SK-N-SH treated with all-trans-retinoic acid at 6 μM for 48 hours (cell line): ENCODE data around the gene PRAMEF8.
"Not testable (repeated sequence)": the region's sequence is repeated elsewhere in the genome, so short reads cannot be mapped to it uniquely, and the experiment has no call there.

Source experiments
- ARNTL ChIP-seq: fragments of 450-650 bp; formaldehyde crosslinking; IDR thresholded peaks from 2 replicates; pipeline ENCODE4 v1.5.0; 2020; ENCODE audit warnings: low read depth, mild to moderate bottlenecking, moderate library complexity, borderline replicate concordance
- GLIS3 ChIP-seq: fragments of 250-450 bp; sonication (Bioruptor Pico); IDR thresholded peaks from 2 replicates; pipeline ENCODE4 v1.5.0; 2020; ENCODE audit warnings: mild to moderate bottlenecking, moderate library complexity
- ZFP30 ChIP-seq: fragments of 450-650 bp; formaldehyde crosslinking; IDR thresholded peaks from 2 replicates; pipeline ENCODE4 v1.5.0; 2022; ENCODE audit warnings: mild to moderate bottlenecking, moderate library complexity
- ZNF565 ChIP-seq: fragments of 450-650 bp; formaldehyde crosslinking; conservative IDR thresholded peaks from 2 replicates; pipeline ENCODE4 v1.5.0; 2020; ENCODE audit warnings: low read depth, mild to moderate bottlenecking, moderate library complexity
- ZNF70 ChIP-seq: fragments of 450-650 bp; formaldehyde crosslinking; IDR thresholded peaks from 2 replicates; pipeline ENCODE4 v1.5.0; 2020; ENCODE audit warnings: mild to moderate bottlenecking, moderate library complexity
- TF ChIP-seq, protein P1 (sequence below): fragments of 250-450 bp; sonication (Bioruptor Pico); IDR thresholded peaks from 2 replicates; pipeline ENCODE4 v1.8.0; 2020; ENCODE audit warnings: mild to moderate bottlenecking, moderate library complexity, borderline replicate concordance
- TF ChIP-seq, protein P2 (sequence below): fragments of 250-450 bp; sonication (Bioruptor Pico); IDR thresholded peaks from 2 replicates; pipeline ENCODE4 v1.5.0; 2020; ENCODE audit warnings: mild to moderate bottlenecking, moderate library complexity
- TF ChIP-seq, protein P3 (sequence below): fragments of 250-450 bp; sonication (Bioruptor Pico); IDR thresholded peaks from 2 replicates; pipeline ENCODE4 v1.8.0; 2021; ENCODE audit warnings: low read depth, mild to moderate bottlenecking, moderate library complexity, borderline replicate concordance
- TF ChIP-seq, protein P4 (sequence below): fragments of 250-450 bp; sonication (Bioruptor Pico); IDR thresholded peaks from 2 replicates; pipeline ENCODE4 v1.5.1; 2020; ENCODE audit warnings: low read depth, mild to moderate bottlenecking, moderate library complexity

DNA sequence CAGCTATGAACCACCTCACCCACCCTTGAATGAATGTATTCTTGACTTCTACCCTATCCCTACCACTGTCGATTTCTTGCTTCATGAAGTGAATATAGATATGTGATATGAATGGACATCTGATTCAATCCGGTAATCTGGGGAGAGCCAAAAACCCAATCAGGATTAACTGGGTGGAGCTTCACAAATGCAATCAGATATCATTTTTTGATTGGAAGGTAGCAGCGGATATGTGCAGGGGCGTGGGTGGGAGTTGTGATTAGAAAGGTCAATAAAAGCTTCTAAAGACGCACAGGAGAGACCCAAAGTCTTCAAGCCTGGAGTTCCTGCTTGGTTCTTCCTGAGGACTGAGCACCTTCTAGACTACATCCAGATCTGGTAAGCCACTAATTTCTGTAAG, 31.0 kb downstream of the PRAMEF8 start, which contains the start of gene PRAMEF5:
- TF ChIP-seq, protein P1, sequence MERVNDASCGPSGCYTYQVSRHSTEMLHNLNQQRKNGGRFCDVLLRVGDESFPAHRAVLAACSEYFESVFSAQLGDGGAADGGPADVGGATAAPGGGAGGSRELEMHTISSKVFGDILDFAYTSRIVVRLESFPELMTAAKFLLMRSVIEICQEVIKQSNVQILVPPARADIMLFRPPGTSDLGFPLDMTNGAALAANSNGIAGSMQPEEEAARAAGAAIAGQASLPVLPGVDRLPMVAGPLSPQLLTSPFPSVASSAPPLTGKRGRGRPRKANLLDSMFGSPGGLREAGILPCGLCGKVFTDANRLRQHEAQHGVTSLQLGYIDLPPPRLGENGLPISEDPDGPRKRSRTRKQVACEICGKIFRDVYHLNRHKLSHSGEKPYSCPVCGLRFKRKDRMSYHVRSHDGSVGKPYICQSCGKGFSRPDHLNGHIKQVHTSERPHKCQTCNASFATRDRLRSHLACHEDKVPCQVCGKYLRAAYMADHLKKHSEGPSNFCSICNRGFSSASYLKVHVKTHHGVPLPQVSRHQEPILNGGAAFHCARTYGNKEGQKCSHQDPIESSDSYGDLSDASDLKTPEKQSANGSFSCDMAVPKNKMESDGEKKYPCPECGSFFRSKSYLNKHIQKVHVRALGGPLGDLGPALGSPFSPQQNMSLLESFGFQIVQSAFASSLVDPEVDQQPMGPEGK, result not testable (repeated sequence)
- TF ChIP-seq ZNF70; ZNF565; ARNTL (CRISPR knock-in tag); GLIS3; ZFP30 (CRISPR knock-in tag): not testable (repeated sequence)
- TF ChIP-seq, protein P2, sequence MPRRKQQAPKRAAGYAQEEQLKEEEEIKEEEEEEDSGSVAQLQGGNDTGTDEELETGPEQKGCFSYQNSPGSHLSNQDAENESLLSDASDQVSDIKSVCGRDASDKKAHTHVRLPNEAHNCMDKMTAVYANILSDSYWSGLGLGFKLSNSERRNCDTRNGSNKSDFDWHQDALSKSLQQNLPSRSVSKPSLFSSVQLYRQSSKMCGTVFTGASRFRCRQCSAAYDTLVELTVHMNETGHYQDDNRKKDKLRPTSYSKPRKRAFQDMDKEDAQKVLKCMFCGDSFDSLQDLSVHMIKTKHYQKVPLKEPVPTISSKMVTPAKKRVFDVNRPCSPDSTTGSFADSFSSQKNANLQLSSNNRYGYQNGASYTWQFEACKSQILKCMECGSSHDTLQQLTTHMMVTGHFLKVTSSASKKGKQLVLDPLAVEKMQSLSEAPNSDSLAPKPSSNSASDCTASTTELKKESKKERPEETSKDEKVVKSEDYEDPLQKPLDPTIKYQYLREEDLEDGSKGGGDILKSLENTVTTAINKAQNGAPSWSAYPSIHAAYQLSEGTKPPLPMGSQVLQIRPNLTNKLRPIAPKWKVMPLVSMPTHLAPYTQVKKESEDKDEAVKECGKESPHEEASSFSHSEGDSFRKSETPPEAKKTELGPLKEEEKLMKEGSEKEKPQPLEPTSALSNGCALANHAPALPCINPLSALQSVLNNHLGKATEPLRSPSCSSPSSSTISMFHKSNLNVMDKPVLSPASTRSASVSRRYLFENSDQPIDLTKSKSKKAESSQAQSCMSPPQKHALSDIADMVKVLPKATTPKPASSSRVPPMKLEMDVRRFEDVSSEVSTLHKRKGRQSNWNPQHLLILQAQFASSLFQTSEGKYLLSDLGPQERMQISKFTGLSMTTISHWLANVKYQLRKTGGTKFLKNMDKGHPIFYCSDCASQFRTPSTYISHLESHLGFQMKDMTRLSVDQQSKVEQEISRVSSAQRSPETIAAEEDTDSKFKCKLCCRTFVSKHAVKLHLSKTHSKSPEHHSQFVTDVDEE, result not testable (repeated sequence)
- TF ChIP-seq, protein P3, sequence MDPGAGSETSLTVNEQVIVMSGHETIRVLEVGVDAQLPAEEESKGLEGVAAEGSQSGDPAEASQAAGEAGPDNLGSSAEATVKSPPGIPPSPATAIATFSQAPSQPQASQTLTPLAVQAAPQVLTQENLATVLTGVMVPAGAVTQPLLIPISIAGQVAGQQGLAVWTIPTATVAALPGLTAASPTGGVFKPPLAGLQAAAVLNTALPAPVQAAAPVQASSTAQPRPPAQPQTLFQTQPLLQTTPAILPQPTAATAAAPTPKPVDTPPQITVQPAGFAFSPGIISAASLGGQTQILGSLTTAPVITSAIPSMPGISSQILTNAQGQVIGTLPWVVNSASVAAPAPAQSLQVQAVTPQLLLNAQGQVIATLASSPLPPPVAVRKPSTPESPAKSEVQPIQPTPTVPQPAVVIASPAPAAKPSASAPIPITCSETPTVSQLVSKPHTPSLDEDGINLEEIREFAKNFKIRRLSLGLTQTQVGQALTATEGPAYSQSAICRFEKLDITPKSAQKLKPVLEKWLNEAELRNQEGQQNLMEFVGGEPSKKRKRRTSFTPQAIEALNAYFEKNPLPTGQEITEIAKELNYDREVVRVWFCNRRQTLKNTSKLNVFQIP (CRISPR knock-in tag), result not testable (repeated sequence)
- TF ChIP-seq, protein P4, sequence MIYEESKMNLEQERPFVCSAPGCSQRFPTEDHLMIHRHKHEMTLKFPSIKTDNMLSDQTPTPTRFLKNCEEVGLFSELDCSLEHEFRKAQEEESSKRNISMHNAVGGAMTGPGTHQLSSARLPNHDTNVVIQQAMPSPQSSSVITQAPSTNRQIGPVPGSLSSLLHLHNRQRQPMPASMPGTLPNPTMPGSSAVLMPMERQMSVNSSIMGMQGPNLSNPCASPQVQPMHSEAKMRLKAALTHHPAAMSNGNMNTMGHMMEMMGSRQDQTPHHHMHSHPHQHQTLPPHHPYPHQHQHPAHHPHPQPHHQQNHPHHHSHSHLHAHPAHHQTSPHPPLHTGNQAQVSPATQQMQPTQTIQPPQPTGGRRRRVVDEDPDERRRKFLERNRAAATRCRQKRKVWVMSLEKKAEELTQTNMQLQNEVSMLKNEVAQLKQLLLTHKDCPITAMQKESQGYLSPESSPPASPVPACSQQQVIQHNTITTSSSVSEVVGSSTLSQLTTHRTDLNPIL (CRISPR knock-in tag), result not testable (repeated sequence)
